ENCODE data around the gene ASIC4. TPM values are rescaled to one million over a fixed set of nuclear protein-coding genes. Genes with fewer than 3 reads are reported as not detected.

ASIC4 gene
- polyA plus RNA-seq, 6 donors from 2014 or later = not detected

- H3K4me1 Mint-ChIP-seq = peaks cover 11 to 15% (median 12%) of the 10 kb centered on the region in 3 donors
- no peaks in the 10 kb centered on the region for H3K36me3 Mint-ChIP-seq
- H3K27ac Mint-ChIP-seq = no peak overlapping the region
- ATAC-seq (ENCODE audit: low read depth in 2 of 2) (no peak), DNase-seq (no peak)
- peaks cover 71 to 89% (median 79%) of the 10 kb centered on the region in 3 donors for H3K27me3 Mint-ChIP-seq
- no peak overlapping the region for H3K4me3 Mint-ChIP-seq
- H3K9me3 Mint-ChIP-seq = no peaks in the 10 kb centered on the region
Measured at GRCh38 chr2:219527472-219527871, 13.2 kb downstream of the ASIC4 start.

GRCh38 chr2:219530048-219530963 is 16.0 kb downstream of the ASIC4 start:
- H3K9me3 Mint-ChIP-seq = no peaks in the 10 kb centered on the region
- H3K4me1 Mint-ChIP-seq = peaks cover 6 to 9% (median 8%) of the 10 kb centered on the region in 3 donors
- ATAC-seq (ENCODE audit: low read depth in 2 of 2) = peak; percentile 84 to 91
- no peaks in the 10 kb centered on the region for H3K36me3 Mint-ChIP-seq
- H3K27ac Mint-ChIP-seq = no peak overlapping the region
- peaks cover 56 to 83% (median 79%) of the 10 kb centered on the region in 3 donors for H3K27me3 Mint-ChIP-seq
- DNase-seq = peak; percentile 72
- peak overlapping the region in 1 of 8 donors; percentile 67 for H3K4me3 Mint-ChIP-seq

GRCh38 chr2:219531639-219532377 is 17.5 kb downstream of the ASIC4 start:
- H3K4me3 Mint-ChIP-seq = no peak overlapping the region
- no peaks in the 10 kb centered on the region for H3K9me3 Mint-ChIP-seq
- no peaks in the 10 kb centered on the region for H3K36me3 Mint-ChIP-seq
- DNase-seq (no peak), ATAC-seq (ENCODE audit: low read depth in 2 of 2) (no peak)
- peaks cover 52 to 83% (median 78%) of the 10 kb centered on the region in 3 donors for H3K27me3 Mint-ChIP-seq
- H3K4me1 Mint-ChIP-seq = peaks cover 6 to 11% (median 8%) of the 10 kb centered on the region in 3 donors
- no peak overlapping the region for H3K27ac Mint-ChIP-seq

- no peaks in the 10 kb centered on the region for H3K9me3 Mint-ChIP-seq
- no peak for ATAC-seq (ENCODE audit: low read depth in 2 of 2)
- DNase-seq = no peak
- H3K4me3 Mint-ChIP-seq = no peak overlapping the region
- H3K27me3 Mint-ChIP-seq = peaks cover 48 to 83% (median 78%) of the 10 kb centered on the region in 3 donors
- peaks cover 6 to 11% (median 8%) of the 10 kb centered on the region in 3 donors for H3K4me1 Mint-ChIP-seq
- H3K27ac Mint-ChIP-seq = no peak overlapping the region
- H3K36me3 Mint-ChIP-seq = no peaks in the 10 kb centered on the region
Measured at GRCh38 chr2:219532378-219532649, 18.0 kb downstream of the ASIC4 start.

GRCh38 chr2:219533930-219534661 is 19.8 kb downstream of the ASIC4 start:
- Mint-ChIP-seq H3K9me3 (no peaks in the 10 kb centered on the region), H3K4me3 (no peak overlapping the region), H3K4me1 (peaks cover 6 to 11% (median 8%) of the 10 kb centered on the region in 3 donors), H3K36me3 (no peaks in the 10 kb centered on the region), H3K27me3 (peaks cover 32 to 83% (median 83%) of the 10 kb centered on the region in 3 donors), H3K27ac (no peak overlapping the region)
- DNase-seq = no peak
- ATAC-seq (ENCODE audit: low read depth in 2 of 2) = no peak

- ATAC-seq (ENCODE audit: low read depth in 2 of 2) (no peak), DNase-seq (no peak)
Measured at GRCh38 chr2:219536425-219536824, 22.1 kb downstream of the ASIC4 start.

GRCh38 chr2:219536967-219537366 is 22.7 kb downstream of the ASIC4 start:
- no peaks in the 10 kb centered on the region for H3K36me3 Mint-ChIP-seq
- no peaks in the 10 kb centered on the region for H3K9me3 Mint-ChIP-seq
- ATAC-seq (ENCODE audit: low read depth in 2 of 2) (no peak), DNase-seq (no peak)
- no peak overlapping the region for H3K4me3 Mint-ChIP-seq
- H3K4me1 Mint-ChIP-seq = peaks cover 0 to 9% (median 3%) of the 10 kb centered on the region in 3 donors
- no peak overlapping the region for H3K27ac Mint-ChIP-seq
- H3K27me3 Mint-ChIP-seq = peaks cover 17 to 82% (median 72%) of the 10 kb centered on the region in 3 donors

More at GRCh38 chr2:219536425-219536824, 22.1 kb downstream of the ASIC4 start:
- Mint-ChIP-seq H3K27ac (no peak overlapping the region), H3K27me3 (peaks cover 19 to 82% (median 75%) of the 10 kb centered on the region in 3 donors), H3K36me3 (no peaks in the 10 kb centered on the region), H3K9me3 (no peaks in the 10 kb centered on the region), H3K4me3 (no peak overlapping the region), H3K4me1 (peaks cover 0 to 8% (median 3%) of the 10 kb centered on the region in 3 donors)

- no peaks in the 10 kb centered on the region for H3K36me3 Mint-ChIP-seq
- H3K9me3 Mint-ChIP-seq = no peaks in the 10 kb centered on the region
- DNase-seq = no peak
- H3K27me3 Mint-ChIP-seq = peaks cover 25 to 84% (median 64%) of the 10 kb centered on the region in 3 donors
- H3K4me3 Mint-ChIP-seq = no peak overlapping the region
- no peak overlapping the region for H3K27ac Mint-ChIP-seq
- H3K4me1 Mint-ChIP-seq = peaks cover 5 to 18% (median 10%) of the 10 kb centered on the region in 3 donors
- no peak for ATAC-seq (ENCODE audit: low read depth in 2 of 2)
Measured at GRCh38 chr2:219537657-219538488, 23.6 kb downstream of the ASIC4 start.

GRCh38 chr2:219538504-219538951 is 24.2 kb downstream of the ASIC4 start:
- Mint-ChIP-seq H3K27ac (no peak overlapping the region), H3K36me3 (no peaks in the 10 kb centered on the region), H3K9me3 (no peaks in the 10 kb centered on the region), H3K4me3 (peak overlapping the region in 1 of 8 donors; percentile 35), H3K4me1 (peaks cover 7 to 18% (median 11%) of the 10 kb centered on the region in 3 donors), H3K27me3 (peaks cover 21 to 80% (median 57%) of the 10 kb centered on the region in 3 donors)
- ATAC-seq (ENCODE audit: low read depth in 2 of 2) (no peak), DNase-seq (no peak)

- ATAC-seq (ENCODE audit: low read depth in 2 of 2) (no peak), DNase-seq (no peak)
- Mint-ChIP-seq H3K4me3 (peak overlapping the region in 1 of 8 donors; percentile 56), H3K9me3 (no peaks in the 10 kb centered on the region), H3K27ac (no peak overlapping the region), H3K4me1 (peaks cover 8 to 19% (median 12%) of the 10 kb centered on the region in 3 donors), H3K36me3 (no peaks in the 10 kb centered on the region), H3K27me3 (peaks cover 19 to 79% (median 54%) of the 10 kb centered on the region in 3 donors)
Measured at GRCh38 chr2:219538956-219539788, 24.9 kb downstream of the ASIC4 start.

- H3K27me3 Mint-ChIP-seq = peaks cover 23 to 86% (median 61%) of the 10 kb centered on the region in 3 donors
- H3K36me3 Mint-ChIP-seq = no peaks in the 10 kb centered on the region
- H3K4me3 Mint-ChIP-seq = peak overlapping the region in 1 of 8 donors; percentile 52
- peak overlapping the region in 1 of 6 donors; percentile 66 for H3K27ac Mint-ChIP-seq
- DNase-seq = no peak
- peaks cover 0 to 3% (median 0%) of the 10 kb centered on the region in 7 donors for H3K9me3 Mint-ChIP-seq
- peaks cover 17 to 28% (median 20%) of the 10 kb centered on the region in 3 donors for H3K4me1 Mint-ChIP-seq
- no peak for ATAC-seq (ENCODE audit: low read depth in 2 of 2)
Measured at GRCh38 chr2:219539926-219540678, 25.8 kb downstream of the ASIC4 start.
